ENCODE measurements around the gene NEUROD4.

The NEUROD4 gene

DNA sequence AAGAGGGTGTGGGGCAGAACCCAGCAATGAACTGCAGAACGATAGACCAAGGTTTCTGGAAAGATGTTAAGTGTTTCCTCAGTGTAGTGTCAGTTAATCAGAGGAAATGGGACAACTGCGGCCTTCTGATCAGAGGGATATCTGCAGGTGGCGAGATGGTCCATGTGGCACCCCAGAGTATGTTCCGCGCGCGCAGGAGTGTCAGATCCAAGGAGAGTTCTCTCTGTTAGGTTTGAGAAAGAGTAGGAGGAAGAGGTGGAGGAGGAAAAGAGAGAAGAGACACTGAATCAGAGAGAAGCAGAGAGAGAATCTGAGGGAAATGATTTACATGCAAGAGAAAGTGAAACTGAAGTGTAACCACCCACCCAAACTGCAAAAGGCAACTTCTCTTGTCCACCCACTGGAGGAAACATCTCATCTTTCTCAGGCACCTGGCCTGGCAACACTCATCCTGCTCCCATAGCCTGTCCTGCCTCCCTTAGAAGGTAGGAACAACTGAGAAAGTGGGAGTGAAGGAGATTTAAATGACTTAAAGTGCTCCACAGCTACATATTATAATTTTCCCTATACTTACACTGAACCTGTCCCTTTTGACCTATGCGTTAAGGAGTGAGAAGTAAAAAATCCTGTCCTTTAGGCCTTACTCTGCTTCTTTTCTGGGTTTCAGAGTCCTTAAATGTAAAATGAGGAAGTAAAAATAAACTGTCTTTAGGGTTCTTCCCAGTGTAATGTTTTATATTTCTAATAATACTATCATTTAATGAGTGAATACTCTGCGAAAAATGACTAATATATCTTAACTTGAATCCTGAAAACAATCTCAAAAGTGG lies 28.4 kb upstream of the NEUROD4 start:
- TF ChIP-seq SPI1 (IDR thresholded peaks at IDR 0.05; ENCODE audit: borderline replicate concordance, low read depth) (no peak), POLR2AphosphoS5 (IDR thresholded peaks at IDR 0.05; ENCODE audit: low read depth) (no peak), GABPA (IDR thresholded peaks at IDR 0.05; ENCODE audit: low read depth) (no peak)
- TF ChIP-seq, protein P1, sequence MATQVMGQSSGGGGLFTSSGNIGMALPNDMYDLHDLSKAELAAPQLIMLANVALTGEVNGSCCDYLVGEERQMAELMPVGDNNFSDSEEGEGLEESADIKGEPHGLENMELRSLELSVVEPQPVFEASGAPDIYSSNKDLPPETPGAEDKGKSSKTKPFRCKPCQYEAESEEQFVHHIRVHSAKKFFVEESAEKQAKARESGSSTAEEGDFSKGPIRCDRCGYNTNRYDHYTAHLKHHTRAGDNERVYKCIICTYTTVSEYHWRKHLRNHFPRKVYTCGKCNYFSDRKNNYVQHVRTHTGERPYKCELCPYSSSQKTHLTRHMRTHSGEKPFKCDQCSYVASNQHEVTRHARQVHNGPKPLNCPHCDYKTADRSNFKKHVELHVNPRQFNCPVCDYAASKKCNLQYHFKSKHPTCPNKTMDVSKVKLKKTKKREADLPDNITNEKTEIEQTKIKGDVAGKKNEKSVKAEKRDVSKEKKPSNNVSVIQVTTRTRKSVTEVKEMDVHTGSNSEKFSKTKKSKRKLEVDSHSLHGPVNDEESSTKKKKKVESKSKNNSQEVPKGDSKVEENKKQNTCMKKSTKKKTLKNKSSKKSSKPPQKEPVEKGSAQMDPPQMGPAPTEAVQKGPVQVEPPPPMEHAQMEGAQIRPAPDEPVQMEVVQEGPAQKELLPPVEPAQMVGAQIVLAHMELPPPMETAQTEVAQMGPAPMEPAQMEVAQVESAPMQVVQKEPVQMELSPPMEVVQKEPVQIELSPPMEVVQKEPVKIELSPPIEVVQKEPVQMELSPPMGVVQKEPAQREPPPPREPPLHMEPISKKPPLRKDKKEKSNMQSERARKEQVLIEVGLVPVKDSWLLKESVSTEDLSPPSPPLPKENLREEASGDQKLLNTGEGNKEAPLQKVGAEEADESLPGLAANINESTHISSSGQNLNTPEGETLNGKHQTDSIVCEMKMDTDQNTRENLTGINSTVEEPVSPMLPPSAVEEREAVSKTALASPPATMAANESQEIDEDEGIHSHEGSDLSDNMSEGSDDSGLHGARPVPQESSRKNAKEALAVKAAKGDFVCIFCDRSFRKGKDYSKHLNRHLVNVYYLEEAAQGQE (IDR thresholded peaks at IDR 0.05; ENCODE audit: insufficient replicate concordance, low read depth): no peak
- TF ChIP-seq, protein P2, sequence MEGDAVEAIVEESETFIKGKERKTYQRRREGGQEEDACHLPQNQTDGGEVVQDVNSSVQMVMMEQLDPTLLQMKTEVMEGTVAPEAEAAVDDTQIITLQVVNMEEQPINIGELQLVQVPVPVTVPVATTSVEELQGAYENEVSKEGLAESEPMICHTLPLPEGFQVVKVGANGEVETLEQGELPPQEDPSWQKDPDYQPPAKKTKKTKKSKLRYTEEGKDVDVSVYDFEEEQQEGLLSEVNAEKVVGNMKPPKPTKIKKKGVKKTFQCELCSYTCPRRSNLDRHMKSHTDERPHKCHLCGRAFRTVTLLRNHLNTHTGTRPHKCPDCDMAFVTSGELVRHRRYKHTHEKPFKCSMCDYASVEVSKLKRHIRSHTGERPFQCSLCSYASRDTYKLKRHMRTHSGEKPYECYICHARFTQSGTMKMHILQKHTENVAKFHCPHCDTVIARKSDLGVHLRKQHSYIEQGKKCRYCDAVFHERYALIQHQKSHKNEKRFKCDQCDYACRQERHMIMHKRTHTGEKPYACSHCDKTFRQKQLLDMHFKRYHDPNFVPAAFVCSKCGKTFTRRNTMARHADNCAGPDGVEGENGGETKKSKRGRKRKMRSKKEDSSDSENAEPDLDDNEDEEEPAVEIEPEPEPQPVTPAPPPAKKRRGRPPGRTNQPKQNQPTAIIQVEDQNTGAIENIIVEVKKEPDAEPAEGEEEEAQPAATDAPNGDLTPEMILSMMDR (IDR thresholded peaks at IDR 0.05; ENCODE audit: insufficient read depth, low read length): no peak
- H3K27me3 ChIP-seq (ENCODE audit: insufficient read depth, poor library complexity, severe bottlenecking): no peaks in the 10 kb centered on the region
- no peak for DNase-seq (ENCODE audit: low read depth in 1 of 2, low spot score in 1 of 2)
- H3K27ac ChIP-seq (replicated peaks): no peak overlapping the region
- H3K4me3 ChIP-seq (replicated peaks; ENCODE audit: insufficient read depth, low read length): no peak overlapping the region

DNA sequence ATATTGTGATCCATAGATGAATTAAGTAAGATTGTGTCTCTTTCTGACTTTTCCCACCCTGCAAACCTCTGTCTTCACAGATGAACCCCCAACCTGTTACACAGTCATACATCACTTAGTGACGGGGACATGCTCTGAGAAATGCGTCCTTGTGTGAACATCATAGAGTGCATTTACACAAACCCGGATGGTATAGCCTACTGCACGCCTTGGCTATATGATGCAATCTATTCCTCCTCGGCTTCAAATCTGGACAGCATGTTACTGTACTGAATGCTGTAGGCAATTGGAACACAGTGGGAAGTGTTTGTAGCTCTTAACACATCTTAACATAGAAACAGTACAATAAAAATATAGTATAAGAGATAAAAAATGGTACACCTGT lies 27.8 kb upstream of the NEUROD4 start:
- H3K27ac ChIP-seq (replicated peaks): no peak overlapping the region
- no peak for DNase-seq (ENCODE audit: low read depth in 1 of 2, low spot score in 1 of 2)
- no peak overlapping the region for H3K4me3 ChIP-seq (replicated peaks; ENCODE audit: insufficient read depth, low read length)
- no peaks in the 10 kb centered on the region for H3K27me3 ChIP-seq (ENCODE audit: insufficient read depth, poor library complexity, severe bottlenecking)
- TF ChIP-seq GABPA (IDR thresholded peaks at IDR 0.05; ENCODE audit: low read depth) (no peak), POLR2AphosphoS5 (IDR thresholded peaks at IDR 0.05; ENCODE audit: low read depth) (no peak), SPI1 (IDR thresholded peaks at IDR 0.05; ENCODE audit: borderline replicate concordance, low read depth) (no peak)
- TF ChIP-seq, protein P1 (IDR thresholded peaks at IDR 0.05; ENCODE audit: insufficient replicate concordance, low read depth): no peak
- TF ChIP-seq, protein P2 (IDR thresholded peaks at IDR 0.05; ENCODE audit: insufficient read depth, low read length): no peak

DNA sequence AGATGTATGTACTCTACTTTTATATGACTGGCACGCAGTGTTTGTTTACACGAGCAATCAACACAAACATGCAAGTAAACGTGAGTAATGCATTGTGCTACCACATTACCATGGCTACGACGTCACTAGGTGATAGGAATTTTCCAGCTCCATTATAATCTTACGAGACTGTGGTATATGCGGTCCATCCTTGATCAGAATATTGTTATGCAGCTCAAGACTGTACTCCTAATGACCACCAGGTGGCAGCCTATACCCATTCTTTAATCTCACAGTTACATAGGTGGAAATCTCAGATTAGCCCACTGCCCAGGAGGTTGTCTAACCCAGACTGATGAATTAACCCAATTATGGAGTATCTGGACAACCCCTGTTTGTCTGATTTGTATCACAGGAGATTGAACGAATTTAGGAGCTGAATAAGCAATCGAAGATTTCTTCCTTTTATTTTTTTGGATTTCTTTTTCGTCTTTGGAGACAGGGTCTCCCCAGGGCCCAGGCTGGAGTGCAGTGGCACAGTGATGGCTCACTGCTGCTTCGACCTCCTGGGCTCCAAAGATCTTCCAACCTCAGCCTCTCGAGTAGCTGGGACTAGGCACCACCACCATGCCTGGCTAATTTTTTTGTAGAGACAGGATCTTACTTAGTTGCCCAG lies 26.5 kb upstream of the NEUROD4 start:
- no peak for TF ChIP-seq POLR2AphosphoS5 (IDR thresholded peaks at IDR 0.05; ENCODE audit: low read depth)
- TF ChIP-seq, protein P2 (IDR thresholded peaks at IDR 0.05; ENCODE audit: insufficient read depth, low read length): peak; percentile 62
- H3K27me3 ChIP-seq (ENCODE audit: insufficient read depth, poor library complexity, severe bottlenecking): no peaks in the 10 kb centered on the region
- H3K27ac ChIP-seq (replicated peaks): no peak overlapping the region
- peak; percentile 11 to 44 for DNase-seq (ENCODE audit: low read depth in 1 of 2, low spot score in 1 of 2)
- H3K4me3 ChIP-seq (replicated peaks; ENCODE audit: insufficient read depth, low read length): no peak overlapping the region

Data from HL-60 (cell line).